Measurements from ENCODE around the gene MUSTN1. TPM values are rescaled to one million over a fixed set of nuclear protein-coding genes. Genes with fewer than 3 reads are reported as not detected.

Gene MUSTN1
- not detected in 2 replicates for total RNA-seq (2014; rRNA removed; shearing (Covaris generic))

DNA sequence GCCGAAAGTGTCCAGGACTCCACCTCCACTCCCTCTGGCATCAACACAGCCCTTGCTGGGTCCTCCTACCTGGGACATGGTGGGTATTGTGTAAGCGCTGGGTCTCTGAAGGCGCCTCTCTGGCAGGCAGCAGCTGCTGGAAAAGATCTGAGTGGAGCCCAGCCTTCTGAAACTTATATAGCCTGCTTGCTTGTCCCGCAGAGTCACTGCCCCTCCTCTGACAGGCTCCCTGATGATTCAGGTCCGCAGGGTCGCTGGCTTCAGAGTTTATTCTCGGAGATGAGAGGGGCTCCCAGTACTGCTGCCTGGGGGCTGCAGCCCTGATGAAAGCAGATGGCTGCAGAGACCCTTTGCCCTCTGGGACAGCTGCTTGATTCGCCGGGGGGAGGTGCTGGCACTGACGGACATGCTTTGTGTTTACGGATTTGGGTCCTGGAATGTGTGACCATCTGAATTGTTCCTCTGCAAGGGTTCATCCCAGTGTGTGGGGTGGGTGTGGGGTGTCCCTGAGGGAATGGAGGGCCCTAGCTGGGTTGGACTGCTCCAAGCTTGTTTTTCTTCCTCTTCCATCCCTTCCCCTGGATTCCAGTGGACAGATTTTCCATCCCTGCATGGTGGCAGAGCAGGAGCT is at the start of gene MUSTN1:
Gene MUSTN1 (minus strand): TSS at position 149 of the 631 bp plus-strand sequence. CDS start 71 bp downstream, at position 78.
- no peak for DNase-seq (ENCODE audit: low read depth)

DNA sequence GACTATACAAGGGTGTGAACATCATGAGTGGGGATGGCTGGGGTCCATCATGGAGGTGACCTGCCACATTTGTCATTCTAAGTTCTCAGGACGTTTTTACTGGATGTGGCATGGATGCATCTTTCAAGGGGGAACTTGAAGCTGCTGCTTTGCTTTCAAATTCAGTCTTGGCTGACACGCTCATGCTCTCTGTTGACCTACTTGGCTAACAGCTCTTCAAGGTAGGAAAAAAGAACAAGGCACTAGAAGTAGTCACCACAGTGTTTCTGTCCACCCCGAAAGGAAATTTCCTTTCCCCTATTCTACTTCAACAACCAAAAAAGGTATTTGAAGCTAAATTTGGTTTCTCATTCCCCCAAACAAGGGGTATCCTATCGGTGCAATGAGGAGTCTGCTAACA is 47.6 kb upstream of the MUSTN1 start:
- no peak for DNase-seq (ENCODE audit: low read depth)

DNA sequence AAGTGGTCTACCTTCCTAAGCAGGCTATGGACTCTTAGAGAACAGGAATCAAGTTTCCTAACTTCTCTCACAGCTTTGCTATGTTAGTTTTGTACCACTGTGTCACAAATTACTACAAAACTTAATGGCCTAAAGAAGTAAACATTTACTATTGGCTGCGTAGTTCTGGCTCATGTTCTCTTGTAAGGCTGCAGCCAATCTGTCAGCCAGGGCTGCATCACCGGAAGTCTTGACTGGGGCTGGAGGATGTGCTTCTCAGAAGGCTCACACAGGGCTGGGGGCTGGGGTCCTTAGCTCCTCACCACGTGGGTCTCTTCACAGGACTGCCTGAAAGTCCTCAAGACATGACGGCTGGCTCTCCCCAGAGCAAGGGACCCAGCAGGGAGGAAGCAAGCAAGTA is 47.1 kb upstream of the MUSTN1 start:
- no peak for DNase-seq (ENCODE audit: low read depth)

DNA sequence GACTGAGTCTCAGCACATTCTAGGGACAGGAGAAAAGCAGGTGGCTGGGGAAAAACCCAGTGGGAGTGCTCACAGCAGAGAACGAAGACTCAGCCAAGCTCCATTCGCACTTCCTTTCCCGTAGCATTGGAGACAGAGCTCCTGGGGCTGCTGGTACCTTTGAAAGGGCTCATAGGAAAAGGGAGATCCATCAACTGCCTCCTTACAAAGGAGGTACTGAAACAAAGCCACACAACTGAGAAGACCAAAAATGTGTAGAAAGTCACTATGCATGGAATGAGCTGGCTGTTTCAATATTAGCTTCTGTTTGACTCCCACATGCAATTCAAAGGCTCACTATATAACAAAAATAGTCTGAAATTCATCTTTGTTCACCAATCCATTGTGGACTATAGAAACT is 45.7 kb upstream of the MUSTN1 start:
- DNase-seq (ENCODE audit: low read depth) = no peak

DNA sequence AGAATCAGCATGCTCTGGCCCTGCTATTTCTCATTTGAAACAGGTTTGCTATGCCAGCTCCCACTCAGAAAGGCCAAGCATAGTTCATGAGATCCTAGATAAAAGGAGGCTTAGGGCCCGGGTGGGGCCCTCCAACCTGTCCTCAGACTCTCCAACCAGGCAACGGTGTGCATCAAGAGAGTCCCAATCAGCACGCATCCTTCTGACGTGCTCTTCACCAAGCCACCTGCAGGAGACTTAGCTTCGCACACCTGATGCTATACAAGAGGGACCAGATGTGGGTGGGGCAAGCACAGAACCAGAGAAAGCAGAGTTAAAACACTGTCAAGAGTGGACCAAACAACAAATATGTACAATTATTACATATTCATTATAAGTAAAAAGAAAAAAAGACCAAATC is 45.2 kb upstream of the MUSTN1 start:
- no peak for DNase-seq (ENCODE audit: low read depth)

DNA sequence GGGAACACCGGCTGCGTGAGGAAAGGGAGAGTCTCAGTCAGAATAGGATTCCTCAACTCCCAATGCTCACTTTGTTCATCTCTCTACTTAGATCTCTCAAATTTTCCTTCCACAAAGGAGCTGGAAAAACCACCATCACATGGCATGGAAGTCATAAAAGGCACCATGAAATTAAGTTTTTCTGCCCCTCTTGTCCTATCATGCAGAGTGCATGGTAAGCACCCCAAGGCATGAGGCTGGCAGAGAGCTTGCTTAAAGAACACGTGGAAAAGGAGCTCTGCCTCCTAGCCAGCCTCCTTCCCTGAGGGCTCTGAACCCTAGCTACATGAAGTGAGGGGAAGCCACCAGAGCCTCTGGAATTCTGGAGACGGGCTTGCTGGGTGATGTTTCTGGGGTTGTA is 44.8 kb upstream of the MUSTN1 start:
- DNase-seq (ENCODE audit: low read depth) = no peak

DNA sequence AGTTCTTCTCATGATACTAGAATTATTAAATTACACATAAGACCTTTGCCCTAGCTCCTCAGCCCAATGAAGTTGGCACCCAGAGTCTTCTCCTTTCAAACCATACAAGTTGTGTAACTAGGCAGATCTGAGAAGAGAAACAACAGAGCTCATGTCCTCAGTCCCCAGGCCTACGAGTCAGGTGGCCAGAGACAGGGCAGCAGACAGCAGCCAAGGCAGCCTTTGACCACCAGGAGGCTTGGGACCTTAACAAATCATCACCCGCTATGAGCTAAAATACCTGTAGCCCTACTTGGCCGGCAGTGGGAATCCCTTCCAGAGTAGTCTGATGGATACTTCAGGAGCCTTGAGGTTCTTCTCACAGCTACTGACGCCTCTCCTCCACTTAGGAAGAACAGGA is 44.3 kb upstream of the MUSTN1 start:
- DNase-seq (ENCODE audit: low read depth) = no peak

DNA sequence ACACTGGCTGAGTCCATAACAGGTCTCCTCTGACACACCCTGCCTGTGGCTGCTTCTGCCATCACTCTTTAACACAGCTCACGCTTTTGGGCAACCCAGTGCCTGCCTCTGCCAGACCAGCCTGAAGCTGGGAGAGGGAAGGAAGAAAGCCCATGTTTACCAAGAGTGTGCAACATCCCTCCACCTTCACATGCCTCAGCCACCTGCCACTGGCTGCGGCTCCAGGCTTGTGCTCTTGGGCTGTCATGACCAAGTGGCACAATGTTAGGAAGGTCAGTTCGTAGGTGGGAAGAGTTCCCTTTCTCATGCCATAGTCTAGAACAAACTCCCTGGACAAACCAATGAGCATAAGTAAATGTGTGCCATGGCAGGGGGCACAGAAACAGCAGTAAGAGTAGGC is 42.3 kb upstream of the MUSTN1 start:
- no peak for DNase-seq (ENCODE audit: low read depth)

DNA sequence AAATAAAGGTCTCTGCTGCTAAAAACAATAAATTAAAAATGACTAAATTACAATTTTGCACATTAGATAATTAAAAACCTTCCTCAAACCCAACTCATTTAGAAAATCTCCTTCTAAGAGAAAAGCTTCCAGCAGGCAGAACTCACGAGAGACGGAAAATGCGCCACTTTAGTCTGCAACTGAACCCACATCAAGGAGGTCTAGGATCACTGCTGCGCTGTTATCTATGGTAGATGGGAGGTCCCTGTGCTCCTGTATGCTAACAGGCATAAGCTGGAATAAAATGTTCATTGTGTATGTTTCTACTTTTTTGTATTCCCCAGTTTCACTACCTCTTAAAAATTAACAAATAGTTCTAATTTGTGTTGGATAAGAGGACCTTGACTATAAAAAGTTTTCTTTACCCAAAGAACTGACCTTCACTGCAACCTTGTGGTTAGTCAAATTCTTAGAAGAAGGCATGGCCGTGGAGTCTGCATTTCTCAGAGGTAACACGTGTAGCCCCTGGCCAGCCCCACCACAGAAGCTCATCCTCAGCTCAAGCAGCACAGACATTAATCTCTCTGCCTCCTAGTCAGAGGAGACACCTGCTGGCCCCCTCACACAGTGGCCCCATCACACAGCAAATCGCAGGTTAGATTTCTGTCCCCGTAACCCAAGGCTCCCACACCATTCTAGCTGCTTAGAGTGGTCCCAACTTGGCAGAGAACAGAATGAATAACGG is 40.2 kb upstream of the MUSTN1 start:
- DNase-seq (ENCODE audit: low read depth) = no peak

DNA sequence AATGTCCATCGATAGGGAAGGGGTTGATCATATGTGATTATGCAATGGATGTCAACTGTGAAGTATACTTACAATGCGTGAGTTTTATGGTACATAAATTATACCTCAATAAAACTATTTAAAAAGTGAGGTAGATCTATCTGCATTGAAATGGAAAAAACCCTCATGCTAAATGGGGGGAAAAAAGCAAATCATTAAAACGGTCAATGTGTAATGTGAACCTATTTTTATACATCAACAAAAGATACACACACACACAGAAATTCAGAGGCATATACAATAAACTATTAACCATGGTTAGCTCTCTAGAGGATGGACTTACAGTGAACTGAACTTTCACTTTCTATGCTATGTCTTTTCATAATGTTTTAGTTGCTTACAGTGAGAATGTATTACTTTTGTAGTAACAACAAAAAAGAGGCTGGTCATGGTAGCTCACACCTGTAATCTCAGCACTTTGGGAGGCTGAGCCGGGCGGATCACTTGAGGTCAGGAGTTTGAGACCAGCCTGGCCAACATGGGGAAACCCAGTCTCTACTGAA is 39.4 kb upstream of the MUSTN1 start:
- no peak for DNase-seq (ENCODE audit: low read depth)

DNA sequence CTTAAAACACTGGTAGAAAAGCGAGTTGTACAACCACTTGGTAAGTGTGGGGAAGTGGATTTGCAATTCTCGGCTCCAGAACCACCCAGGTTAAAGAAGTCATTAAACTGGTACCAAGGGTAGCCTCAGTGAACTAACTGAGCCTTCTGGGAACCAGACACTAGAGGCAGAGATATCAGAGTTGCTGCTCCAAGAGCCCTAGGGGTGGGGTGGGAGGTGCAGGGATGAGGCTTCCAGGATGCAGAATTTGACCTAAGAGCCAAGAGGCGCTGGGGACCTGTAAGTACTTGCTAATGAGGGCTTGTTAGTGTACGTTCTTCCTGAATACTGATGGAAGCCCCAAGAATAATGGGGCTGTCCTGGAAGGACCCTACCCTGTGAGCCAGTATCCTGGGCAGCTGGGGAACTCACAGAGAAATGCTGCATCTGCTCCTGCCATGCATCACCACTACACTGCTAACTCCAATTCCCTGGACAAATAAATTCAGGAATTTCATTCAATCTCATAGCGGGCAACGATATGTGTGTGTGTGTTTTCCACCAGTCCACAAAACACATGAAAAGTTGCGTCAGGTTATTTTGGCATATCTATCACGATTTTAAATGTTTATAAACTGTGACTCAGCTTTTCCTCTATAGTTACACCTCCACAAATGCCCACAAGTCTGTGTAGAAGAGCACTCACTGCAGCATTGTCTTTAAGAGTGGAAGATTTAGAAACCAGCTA is 38.8 kb upstream of the MUSTN1 start:
- no peak for DNase-seq (ENCODE audit: low read depth)

DNA sequence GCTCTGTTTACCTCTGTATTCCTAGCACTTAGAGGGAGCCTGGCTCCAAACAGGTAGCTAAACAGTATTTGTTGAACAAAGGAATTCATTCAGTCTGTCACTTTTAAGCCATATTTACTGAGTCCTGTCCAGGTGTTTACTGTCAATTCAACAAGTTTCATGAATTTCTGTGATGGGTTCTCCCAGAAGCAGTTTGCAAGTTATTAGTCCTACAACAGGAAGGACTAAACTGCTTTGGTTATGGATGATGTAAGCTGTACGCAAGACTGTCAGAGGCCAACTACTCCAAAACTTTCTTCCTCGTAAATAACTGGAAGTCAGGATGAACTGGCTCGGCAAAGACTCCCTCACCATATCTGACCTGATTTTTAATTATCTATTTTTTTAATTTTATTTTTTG is 37.4 kb upstream of the MUSTN1 start:
- no peak for DNase-seq (ENCODE audit: low read depth)

DNA sequence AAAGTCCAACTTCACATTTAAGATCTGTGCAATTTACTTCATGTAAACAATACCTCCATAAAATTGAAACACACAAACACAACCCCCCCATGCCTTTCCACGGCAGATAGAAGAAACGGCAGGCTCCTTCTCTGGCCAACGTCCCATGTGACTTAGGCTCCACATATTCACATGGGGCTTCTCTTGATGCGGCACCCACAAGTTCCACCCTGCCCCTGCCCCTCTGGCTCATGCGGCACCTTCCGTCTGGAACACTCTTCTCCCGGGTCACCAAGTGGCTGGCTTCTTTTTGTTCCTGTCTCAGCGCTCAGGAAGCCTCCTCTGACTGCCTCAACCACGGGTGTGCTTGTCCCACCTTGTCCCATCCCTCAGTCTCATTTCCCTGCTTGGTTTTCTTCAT is 36.9 kb upstream of the MUSTN1 start:
- DNase-seq (ENCODE audit: low read depth) = no peak

DNA sequence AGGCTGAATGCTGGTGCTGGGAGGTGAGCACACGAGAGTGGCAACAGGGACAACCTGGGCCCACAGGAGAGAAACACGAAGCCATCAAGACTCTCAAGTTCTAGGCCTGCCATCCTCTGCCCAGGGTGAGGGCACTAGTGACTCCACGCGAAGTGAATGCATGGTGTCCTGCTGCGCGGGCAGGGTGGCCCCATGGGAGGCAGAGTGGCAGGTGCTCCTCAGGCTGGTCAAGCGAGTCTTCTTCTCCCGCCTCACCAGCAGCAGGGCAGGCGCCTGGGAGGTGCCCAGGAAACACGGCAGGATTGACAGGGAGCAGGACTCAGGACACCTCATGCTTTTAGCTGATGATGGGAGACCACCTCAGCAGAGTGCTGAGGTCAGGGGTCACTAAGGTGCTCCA is 35.7 kb upstream of the MUSTN1 start:
- no peak for DNase-seq (ENCODE audit: low read depth)

DNA sequence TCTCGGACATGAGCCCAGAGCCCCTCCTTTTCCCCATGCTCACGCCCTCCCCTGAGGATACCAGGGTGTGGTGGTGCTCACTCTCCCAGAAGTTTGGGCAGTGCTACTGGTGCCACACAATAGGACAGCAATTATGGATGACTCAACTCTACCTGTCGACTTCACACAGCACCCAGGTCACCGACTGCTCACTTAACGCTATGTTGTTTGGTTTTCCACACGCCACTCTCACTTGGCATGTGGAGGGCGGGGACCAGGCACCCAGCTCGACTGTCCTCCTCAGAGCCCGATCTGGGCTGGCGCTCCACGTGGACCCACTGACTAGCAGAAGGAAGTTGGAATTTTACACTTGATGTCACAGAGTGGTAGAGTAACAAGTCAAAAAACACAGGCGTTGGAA is 31.6 kb upstream of the MUSTN1 start:
- DNase-seq (ENCODE audit: low read depth) = no peak

DNA sequence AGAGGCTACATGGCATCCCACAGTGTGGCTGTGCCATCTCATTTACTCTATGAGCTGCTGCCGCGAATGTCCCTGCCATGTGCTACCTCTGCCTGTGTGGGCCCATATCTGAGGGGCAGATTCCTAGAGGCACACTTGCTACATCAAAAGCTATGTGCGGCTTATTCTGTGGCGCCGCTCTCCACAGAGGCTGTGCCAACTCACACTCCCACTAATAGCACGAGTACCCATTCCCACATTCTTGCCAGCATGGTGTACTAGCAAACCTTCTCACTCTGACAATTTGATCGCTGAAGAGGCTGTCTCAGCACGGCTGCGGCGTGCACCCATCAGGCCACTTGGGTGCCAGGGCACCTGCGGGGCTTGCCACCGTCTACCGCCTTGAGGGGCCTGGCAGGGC is 31.2 kb upstream of the MUSTN1 start:
- no peak for DNase-seq (ENCODE audit: low read depth)

DNA sequence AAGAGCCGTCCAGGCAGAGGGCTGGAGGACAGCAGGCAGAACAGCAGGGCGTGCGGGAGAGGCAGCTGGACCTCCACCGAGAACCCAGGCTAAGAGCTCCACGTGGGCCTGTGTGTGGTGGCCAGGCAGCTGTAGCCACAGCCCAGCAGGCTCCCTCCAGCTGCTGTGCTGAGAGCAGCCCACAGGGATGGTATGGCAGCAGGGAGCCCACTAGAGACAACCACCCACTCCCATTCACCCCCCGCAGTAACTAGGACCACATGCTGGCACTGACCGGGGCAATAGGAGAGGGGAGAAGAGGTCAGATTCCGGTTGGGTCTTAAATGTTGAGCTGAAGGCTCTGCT is 25.6 kb upstream of the MUSTN1 start:
- DNase-seq (ENCODE audit: low read depth) = no peak

DNA sequence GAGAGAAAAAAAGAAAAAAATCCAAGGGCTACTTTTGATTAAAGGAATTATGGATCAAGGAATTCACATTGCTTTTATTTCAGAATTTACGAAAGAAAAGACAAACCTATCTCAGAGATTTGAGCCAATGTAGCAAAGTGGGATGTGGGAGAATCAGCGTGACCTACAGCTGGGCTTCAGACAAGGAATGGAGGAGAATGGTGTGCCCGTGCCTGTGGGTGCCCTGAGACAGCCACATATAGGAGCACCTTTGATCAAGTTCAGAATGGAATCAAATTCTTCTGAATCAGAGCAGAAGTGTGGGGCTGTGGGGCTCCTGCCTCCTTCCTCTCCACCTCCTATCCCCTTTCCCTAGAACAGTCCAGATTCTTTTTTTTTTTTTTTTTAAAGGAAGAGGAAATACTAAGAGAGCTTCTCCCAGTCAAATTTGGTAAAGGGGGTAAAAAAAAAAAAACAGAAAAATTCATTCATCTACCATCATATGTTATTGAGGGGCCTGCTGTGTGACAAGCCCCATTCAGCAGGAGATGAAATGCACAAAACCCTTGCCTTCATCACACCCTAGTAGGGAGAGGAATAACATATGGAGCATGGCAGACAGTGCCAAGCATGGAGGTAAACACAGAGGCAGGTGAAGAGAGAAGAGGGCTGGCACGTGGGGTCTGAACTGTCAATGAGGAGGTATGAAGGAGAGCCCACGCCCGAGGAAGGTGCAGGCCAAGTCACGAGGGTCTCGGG is 25.0 kb upstream of the MUSTN1 start:
- no peak for DNase-seq (ENCODE audit: low read depth)

DNA sequence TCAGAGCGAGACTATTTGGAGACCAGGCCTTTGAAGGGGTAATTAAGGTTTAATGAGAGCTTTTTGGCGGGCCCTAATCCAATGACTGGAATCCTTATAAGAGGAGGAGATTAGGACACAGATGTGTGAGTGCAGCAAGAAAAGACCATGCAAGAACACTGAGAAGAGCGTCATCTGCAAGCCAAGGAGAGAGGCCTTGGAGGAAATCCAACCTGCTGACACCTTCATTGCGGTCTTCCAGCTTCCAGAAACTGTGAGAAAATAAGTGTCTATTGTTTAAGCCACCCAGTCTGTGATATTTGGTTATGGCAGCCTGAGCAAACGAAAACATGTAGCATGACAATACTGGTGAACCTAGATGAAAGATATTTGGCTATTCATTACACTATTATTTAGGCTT is 23.0 kb upstream of the MUSTN1 start:
- DNase-seq (ENCODE audit: low read depth) = no peak

DNA sequence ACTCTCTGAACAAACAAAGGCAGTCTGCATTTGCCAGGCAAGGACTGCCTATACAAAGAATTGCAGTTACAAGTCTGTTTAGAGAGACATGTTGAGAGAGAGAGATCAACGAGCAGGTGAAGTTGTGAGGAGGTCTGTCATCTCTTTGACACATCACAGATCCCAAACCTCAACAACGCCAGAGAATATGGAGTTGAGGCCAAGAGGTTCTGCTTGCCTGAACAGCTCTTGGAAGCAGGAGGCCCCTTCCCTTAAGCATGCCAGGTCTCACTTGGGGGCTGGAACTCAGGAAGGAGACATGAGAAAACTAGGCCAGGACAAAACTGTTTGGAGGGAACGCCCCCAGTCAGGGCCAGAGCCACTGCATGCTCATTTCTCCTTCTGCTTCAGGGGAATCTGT is 22.3 kb upstream of the MUSTN1 start:
- DNase-seq (ENCODE audit: low read depth) = no peak

DNA sequence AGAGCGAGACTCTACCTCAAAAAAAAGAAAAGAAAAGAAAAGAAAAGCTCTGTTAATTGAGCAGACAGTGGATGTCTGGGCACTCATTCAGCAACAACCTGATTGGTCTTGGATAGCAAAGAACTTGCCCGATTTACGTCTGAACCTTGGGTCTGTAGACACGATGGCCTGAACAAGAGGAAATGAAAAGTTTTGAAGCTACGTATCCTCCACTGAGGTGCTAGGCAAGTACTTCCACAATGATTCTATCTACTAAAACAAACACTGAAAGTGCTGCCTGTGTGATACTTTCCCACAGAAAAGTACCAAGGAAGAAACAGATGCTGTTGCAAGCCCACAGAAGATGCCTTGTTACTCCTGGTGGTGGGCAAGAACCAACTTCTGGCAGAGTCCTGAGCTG is 21.8 kb upstream of the MUSTN1 start:
- no peak for DNase-seq (ENCODE audit: low read depth)

DNA sequence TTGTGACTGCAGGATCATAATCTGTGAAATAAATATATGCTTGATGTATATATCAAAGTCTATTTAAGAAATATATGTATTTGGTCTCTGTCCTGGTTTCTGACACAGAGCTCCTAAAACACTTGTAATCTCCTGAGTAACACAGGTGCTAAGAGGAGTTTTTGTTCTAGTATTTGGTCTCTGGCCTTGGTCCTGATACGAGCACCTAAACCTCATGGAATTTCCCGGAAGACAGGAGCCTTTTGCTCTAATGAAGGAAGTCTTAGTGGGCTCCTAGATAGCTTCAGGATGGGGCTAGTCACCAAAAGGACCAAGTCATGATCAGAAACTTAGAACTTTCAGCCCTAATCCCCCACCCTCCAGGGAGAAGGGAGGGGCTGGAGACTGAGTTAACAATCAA is 19.2 kb upstream of the MUSTN1 start:
- no peak for DNase-seq (ENCODE audit: low read depth)

All from Daoy (cell line).